ENCODE measurements around the gene ZHX3. TPM values are rescaled to one million over a fixed set of nuclear protein-coding genes. Genes with fewer than 3 reads are reported as not detected.

Gene ZHX3
- total RNA-seq, 4 donors from 2014 or later, result 19.2 to 32.9 (median 31.4) TPM

DNA sequence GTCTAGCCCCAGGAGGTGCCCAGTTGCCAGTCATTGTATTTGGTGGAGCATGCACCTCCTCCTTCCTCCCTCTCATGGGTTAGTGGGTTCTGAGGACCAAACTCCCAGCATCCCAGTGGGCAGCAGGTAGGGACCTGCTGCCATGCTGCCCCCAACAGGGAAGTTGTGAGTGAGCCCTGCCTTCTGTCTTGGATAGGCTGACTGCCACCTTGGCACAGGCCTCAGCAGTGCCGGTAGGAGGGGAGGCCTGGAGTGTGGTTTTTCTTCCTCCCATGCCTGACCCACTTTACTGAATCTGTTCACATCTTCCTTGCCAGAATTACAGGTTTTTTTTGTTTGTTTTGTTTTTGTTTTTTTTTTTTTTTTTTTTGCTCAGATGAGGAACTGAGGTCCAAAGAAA, 155.6 kb downstream of the ZHX3 start:
- no peak for DNase-seq (ENCODE audit: low spot score in 2 of 2)
- Histone ChIP-seq H3K4me1 (peaks cover 30% of the 10 kb centered on the region), H3K27me3 (no peaks in the 10 kb centered on the region), H3K36me3 (peaks cover 56% of the 10 kb centered on the region), H3K9me3 (no peaks in the 10 kb centered on the region), H3K27ac (no peak overlapping the region), H3K4me3 (no peak overlapping the region)
- WGBS, result 35% methylated on average over 1 of the region's 1 CpG
- TF ChIP-seq POLR2A (IDR thresholded peaks at IDR 0.05) (no peak), EP300 (IDR thresholded peaks at IDR 0.05) (no peak), POLR2AphosphoS5 (IDR thresholded peaks at IDR 0.05) (no peak)
- TF ChIP-seq, protein P1, sequence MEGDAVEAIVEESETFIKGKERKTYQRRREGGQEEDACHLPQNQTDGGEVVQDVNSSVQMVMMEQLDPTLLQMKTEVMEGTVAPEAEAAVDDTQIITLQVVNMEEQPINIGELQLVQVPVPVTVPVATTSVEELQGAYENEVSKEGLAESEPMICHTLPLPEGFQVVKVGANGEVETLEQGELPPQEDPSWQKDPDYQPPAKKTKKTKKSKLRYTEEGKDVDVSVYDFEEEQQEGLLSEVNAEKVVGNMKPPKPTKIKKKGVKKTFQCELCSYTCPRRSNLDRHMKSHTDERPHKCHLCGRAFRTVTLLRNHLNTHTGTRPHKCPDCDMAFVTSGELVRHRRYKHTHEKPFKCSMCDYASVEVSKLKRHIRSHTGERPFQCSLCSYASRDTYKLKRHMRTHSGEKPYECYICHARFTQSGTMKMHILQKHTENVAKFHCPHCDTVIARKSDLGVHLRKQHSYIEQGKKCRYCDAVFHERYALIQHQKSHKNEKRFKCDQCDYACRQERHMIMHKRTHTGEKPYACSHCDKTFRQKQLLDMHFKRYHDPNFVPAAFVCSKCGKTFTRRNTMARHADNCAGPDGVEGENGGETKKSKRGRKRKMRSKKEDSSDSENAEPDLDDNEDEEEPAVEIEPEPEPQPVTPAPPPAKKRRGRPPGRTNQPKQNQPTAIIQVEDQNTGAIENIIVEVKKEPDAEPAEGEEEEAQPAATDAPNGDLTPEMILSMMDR (IDR thresholded peaks at IDR 0.05), result no peak

DNA sequence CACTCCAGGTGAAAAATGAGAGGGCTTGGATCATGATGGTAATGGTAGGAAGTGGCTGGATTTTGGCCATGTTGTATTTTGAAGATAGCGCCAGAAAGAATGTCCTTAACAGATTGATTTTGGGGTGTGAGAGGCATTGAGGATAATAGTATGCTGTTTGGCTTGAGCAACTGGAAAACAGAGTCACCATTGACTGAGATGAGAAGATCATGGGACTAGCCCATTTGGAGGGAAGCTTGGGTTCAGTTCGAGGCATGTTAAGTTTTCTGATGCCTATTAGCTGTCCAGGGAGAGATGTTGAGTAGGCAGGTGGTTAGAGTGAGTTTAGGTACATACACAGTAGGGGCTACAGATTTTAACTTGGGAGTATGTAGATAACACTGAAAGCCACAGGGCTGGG, 156.8 kb downstream of the ZHX3 start:
- H3K36me3 ChIP-seq, result peaks cover 44% of the 10 kb centered on the region
- H3K4me3 ChIP-seq, result no peak overlapping the region
- H3K4me1 ChIP-seq, result peaks cover 38% of the 10 kb centered on the region
- no peak for DNase-seq (ENCODE audit: low spot score in 2 of 2)
- 75% methylated on average over 2 of the region's 2 CpGs for WGBS
- no peaks in the 10 kb centered on the region for H3K27me3 ChIP-seq
- H3K9me3 ChIP-seq, result no peaks in the 10 kb centered on the region
- TF ChIP-seq POLR2AphosphoS5 (IDR thresholded peaks at IDR 0.05) (no peak), POLR2A (IDR thresholded peaks at IDR 0.05) (no peak), EP300 (IDR thresholded peaks at IDR 0.05) (no peak)
- TF ChIP-seq, protein P1 (IDR thresholded peaks at IDR 0.05), result no peak
- H3K27ac ChIP-seq, result no peak overlapping the region

DNA sequence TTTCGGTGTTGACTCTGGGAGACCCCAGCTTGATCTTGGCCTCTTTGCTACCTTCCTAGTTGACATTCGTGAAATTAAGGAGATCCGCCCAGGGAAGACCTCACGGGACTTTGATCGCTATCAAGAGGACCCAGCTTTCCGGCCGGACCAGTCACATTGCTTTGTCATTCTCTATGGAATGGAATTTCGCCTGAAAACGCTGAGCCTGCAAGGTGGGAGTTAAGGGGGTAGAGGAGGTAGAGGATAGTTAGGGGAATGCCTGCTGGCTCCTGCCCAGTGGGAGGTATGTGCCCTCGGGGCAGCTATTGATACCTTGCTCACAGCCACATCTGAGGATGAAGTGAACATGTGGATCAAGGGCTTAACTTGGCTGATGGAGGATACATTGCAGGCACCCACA, 158.0 kb downstream of the ZHX3 start:
- H3K27me3 ChIP-seq, result no peaks in the 10 kb centered on the region
- TF ChIP-seq EP300 (IDR thresholded peaks at IDR 0.05), result no peak
- TF ChIP-seq, protein P1 (IDR thresholded peaks at IDR 0.05), result no peak
- TF ChIP-seq POLR2A (IDR thresholded peaks at IDR 0.05), result no peak
- no peak for TF ChIP-seq POLR2AphosphoS5 (IDR thresholded peaks at IDR 0.05)
- no peak overlapping the region for H3K27ac ChIP-seq
- H3K9me3 ChIP-seq, result no peaks in the 10 kb centered on the region
- peaks cover 50% of the 10 kb centered on the region for H3K4me1 ChIP-seq
- DNase-seq (ENCODE audit: low spot score in 2 of 2), result no peak
- no peak overlapping the region for H3K4me3 ChIP-seq
- H3K36me3 ChIP-seq, result peaks cover 33% of the 10 kb centered on the region
- WGBS, result 82% methylated on average over 10 of the region's 10 CpGs

DNA sequence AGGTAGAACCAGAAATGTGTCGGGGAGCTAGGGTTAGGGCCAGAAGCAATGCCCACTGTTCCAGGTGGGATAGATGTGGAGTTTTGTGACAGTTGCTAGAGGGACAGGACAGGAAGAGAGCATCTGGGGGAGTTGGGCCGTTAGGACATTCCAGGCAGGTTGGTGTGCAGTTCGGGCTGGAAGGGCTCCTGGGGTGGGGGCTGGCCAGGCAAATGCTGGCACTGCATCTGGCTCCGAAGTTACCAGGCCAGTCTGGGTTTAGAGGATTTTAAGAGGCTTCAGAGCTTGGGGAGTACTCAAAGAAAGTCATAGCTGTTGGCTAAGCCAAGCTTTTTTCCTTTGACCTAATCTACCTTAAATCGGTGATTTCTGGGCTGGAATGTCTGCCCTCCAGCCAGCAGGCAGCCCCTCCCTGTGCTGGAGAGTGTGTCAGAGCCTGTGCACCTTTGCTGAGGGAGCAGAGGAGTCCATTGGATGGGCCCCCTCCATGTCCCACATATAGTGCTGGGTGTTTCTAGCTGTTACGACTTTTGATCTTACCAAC, 159.4 kb downstream of the ZHX3 start:
- H3K4me3 ChIP-seq, result no peak overlapping the region
- no peak for DNase-seq (ENCODE audit: low spot score in 2 of 2)
- H3K27ac ChIP-seq, result peak overlapping the region; percentile 34
- 71% methylated on average over 6 of the region's 6 CpGs for WGBS
- H3K9me3 ChIP-seq, result no peaks in the 10 kb centered on the region
- H3K36me3 ChIP-seq, result peaks cover 19% of the 10 kb centered on the region
- H3K27me3 ChIP-seq, result no peaks in the 10 kb centered on the region
- TF ChIP-seq POLR2A (IDR thresholded peaks at IDR 0.05) (no peak), POLR2AphosphoS5 (IDR thresholded peaks at IDR 0.05) (no peak), EP300 (IDR thresholded peaks at IDR 0.05) (no peak)
- TF ChIP-seq, protein P1 (IDR thresholded peaks at IDR 0.05), result no peak
- peaks cover 56% of the 10 kb centered on the region for H3K4me1 ChIP-seq

GRCh38 chr20:41155261-41155660, 162.3 kb downstream of the ZHX3 start:
- WGBS, result 88% methylated on average over 7 of the region's 7 CpGs
- peaks cover 5% of the 10 kb centered on the region for H3K36me3 ChIP-seq
- H3K4me1 ChIP-seq, result peaks cover 71% of the 10 kb centered on the region
- no peaks in the 10 kb centered on the region for H3K27me3 ChIP-seq
- TF ChIP-seq POLR2AphosphoS5 (IDR thresholded peaks at IDR 0.05), result no peak
- TF ChIP-seq POLR2A (IDR thresholded peaks at IDR 0.05), result no peak
- TF ChIP-seq, protein P1 (IDR thresholded peaks at IDR 0.05), result no peak
- no peak for TF ChIP-seq EP300 (IDR thresholded peaks at IDR 0.05)
- no peak for DNase-seq (ENCODE audit: low spot score in 2 of 2)
- no peak overlapping the region for H3K4me3 ChIP-seq
- no peaks in the 10 kb centered on the region for H3K9me3 ChIP-seq
- no peak overlapping the region for H3K27ac ChIP-seq

Data from suprapubic skin (tissue), 4 donors.